NT2/D1 (cell line): ENCODE data around the gene RASEF.

Experiments
- SUZ12 ChIP-seq: IDR thresholded peaks from 2 replicates; pipeline ENCODE4 v1.6.1; 2011; ENCODE audit not compliant: insufficient read length, insufficient read depth; ENCODE audit errors: extremely low read depth
- YY1 ChIP-seq: IDR thresholded peaks from 2 replicates; pipeline ENCODE4 v1.6.1; 2011; ENCODE audit not compliant: insufficient read length, insufficient read depth
- ZNF274 ChIP-seq: IDR thresholded peaks from 2 replicates; pipeline ENCODE4 v1.6.1; 2011; ENCODE audit warnings: mild to moderate bottlenecking, low read depth, low read length

DNA sequence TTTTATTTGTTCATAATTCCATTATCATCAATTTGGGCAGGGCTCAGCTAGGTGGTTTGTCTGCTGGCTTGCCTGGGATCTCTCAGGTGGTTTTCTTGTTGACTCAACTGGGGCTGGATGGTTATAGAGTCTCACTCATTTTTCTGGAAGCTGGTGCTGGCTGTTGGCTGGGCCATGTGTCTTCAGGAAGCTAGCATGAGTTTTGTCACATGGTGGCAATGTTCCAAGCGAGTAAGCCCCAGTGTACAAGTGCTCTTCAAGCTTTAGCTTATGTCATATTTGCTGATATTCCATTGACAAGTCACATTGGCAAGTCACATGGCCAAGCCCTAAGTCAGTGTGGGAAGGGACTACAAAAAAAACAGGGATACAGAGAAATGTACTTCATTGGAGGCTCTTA lies 2.3 kb upstream of the RASEF start:
- TF ChIP-seq ZNF274, result no peak
- TF ChIP-seq YY1, result no peak
- TF ChIP-seq SUZ12, result no peak
